Left renal pelvis (tissue), 4 donors: Measurements from ENCODE around the gene HTR6. TPM values are rescaled to one million over a fixed set of nuclear protein-coding genes. Genes with fewer than 3 reads are reported as not detected.

Experiments used
- DNase-seq, 4 donors: peaks; one replicate each; pipeline ENCODE4 v3.0.0-alpha.2; 2013; ENCODE audit warnings: low read depth in 4 of 4, low spot score in 3 of 4
- polyA plus RNA-seq, 4 donors: library from polyadenylated mRNA; unstranded; fragments of 120-200 nt; gene quantifications; one replicate each; pipeline ENCODE4 v1.2.1, GENCODE V29; 2013; ENCODE audit not compliant: insufficient read length in 4 of 4

Gene HTR6
- polyA plus RNA-seq, 4 donors: 1.4 to 2.0 (median 1.6) TPM; not detected in 1

DNA sequence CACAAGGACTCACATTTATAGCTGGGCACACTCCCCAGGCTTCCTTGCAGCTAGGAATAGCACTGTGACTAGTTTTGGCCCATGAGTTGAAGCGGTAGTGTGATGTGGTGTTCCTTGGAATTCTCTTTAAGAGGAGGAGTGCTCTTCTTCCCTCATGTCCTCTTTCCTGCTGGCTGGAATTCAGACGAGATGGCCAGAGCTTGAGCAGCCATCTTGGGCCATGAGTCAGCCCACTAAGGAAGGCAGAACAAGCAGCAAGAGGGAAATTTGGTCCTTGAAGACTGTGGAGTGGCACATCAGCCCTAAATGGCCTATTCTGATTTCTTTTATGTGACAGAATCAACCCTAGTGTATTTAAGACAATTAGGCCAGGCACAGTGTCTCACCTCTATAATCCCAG is 20.0 kb downstream of the HTR6 start:
- no peak for DNase-seq

DNA sequence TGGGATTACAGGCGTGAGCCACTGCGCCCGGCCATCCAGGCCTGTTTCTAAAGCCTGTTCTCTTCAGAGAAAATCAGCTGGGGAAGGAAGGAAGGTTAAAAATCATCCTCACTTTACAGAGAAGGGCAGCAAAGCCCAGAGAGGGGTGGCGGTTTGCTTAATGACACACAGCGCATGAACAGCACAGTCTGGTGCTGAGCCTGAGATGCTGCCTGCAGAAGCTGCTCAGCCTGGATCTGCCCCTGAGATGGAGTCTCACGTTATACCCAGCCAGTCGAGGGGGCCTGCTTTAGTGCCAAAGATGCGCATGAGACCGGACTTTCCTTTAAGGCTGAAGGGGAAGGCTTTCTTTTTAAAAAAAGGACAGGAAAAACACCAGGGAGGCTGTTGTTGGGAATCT is 21.3 kb downstream of the HTR6 start:
- no peak for DNase-seq

DNA sequence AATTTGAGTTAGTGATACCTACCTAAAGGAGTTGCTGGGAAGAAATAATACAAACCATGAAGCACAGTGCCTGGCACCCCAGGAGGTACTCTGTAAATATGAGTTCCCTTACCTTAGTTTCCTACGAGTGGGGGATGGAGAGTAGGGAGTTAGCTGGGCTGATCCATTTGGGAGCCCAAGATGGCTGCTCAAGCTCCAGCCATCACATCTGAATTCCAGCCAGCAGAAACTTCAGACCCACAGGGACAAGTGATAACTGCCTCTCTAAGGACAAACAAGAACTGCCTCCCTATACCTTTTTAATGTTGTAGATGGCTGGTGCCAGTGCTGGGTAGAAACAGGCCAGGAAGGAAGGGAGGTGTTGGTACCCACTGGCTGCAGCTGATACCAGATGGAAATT is 22.7 kb downstream of the HTR6 start:
- DNase-seq: no peak

DNA sequence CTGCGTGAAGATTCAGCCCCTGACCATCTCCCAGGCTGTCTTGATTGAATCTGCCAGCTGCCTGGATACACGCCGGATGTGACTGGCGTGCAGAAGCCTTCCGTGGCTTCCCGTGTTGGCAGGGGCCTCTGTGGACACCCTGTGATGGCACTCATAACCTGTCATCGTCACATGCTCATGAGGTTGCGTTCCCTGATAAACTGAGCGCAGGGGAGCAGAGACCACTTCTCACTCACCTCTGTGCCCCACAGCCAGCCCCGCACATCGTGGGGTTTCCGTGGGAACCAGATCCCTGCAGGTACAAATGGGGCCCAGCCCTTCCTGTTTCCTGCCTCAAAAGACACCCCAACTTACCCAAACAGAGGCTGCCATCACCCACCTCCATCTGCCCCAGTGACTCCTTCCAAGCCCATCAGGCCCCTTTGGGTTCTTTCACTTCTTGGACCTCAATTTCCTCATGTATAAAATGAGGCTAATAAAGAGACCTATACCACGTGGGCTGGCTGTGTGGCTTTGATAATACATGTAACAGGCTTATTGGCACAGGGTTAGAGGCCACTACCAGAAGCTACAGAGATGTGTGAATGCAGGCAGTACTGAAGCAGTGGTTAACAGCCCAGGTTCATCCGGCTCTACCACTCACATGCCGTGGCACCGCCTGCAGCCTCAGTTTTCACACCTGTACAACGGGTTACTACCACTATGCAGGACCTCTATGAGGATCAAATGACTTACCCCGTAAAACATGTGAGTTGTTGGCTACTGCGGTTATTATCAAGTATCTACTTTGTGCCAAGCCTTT is 23.6 kb downstream of the HTR6 start:
- DNase-seq: no peak

DNA sequence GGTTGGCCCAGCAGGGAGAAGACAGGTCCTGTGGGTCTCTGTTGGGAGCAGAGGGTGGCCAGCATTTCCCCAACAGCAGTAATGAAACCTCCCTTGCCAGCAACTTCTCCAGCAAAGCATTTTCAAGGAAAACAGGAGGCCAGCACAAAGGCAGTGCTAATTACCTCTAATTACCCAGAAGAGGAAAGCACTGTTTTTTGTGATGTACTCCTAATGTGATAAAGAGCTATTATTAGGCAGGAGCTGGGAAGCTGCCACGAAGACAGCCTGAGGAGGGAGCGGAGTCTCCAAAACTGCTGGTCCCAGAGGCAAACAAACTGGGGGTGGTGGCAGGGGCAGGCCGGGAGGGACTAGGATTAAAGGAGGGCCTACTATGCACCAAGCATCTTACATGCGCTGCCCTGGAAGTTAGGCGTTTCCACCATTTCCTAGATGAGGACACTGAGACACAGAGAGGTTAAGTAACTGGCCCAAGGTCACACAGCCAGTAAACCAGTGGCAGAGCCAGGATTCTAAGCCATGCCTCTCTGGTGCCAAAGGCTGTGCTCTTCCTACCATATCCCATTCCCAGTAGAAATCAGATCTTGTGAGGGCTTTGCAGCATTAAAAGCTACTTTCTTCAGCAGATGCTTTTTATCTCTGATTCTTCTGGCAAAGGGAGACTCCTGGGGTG is 24.5 kb downstream of the HTR6 start:
- no peak for DNase-seq

DNA sequence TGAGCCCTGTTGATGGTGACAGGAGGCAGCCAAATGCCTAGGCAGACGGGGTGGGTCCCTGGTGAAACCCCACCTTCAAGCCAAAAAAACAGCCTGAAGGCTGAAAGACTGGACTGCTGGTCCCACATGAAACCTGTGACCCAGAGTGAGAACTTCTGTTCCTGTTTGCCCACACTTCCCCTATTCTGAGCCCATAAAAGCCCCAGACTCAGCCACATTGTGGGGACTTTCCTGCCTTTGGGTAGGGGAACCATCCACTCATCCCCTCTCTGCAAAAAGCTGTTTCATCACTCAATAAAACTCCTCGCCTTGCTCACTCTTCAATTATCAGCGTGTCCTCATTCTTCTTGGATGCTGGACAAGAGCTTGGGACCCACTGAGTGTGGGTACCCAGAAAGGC is 25.2 kb downstream of the HTR6 start:
- no peak for DNase-seq

DNA sequence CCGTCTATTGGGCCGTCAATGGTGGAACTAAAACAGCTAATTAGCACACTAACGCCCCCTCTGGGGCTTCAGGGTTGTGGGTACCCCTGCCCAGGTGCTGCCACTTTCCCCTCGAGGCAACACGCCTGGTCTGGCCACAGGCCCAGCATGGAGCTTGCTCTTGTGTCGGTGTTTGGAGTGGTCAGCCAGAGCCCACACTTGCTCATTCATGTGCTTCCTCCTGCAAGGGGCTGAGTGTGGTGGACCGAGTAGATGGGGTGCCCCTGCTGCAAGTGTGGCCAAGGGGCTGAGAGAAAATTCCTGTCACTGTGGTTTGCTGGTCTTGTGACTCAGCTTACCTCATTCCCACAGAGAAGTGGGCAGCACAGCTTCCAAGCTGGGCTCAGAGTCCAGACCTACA is 25.7 kb downstream of the HTR6 start:
- DNase-seq: no peak

DNA sequence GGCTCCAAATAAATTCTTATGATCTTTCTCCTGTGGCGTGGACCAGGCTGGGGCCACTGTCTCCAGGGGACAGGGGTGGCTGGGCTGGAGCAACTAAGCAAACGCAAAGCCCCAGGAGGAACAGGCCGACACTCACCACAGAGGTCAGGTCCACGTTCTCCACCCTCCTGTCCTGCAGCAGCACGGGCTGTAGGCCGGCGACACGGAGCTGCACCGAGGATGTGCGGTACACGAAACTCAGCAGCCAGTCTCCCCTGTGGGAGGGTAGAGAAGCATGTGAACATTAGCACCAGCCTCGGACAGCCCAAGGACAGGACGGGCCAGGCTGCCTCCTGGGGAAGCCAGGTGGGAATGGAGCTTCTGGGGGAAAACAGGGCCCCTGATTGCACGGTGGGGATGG is 29.6 kb downstream of the HTR6 start:
- no peak for DNase-seq

DNA sequence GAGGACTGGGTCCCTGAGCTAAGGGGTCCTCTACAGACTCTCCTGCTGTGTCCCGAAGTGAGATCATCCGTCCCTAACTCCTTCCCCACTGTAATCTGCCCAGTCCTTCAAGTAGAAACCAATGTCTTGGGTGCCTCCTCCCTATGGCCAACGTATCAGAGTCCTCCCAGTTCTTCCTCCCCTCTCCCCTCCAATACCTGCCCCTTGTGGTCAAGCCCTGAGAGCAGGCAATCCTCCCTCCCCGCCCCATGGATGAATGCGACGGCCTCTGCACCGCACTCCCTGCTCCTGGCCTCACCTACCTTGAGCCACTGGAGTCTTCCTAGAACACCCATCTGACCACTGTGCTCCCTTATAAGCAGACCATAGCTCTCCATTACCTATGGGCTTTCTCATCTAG is 31.1 kb downstream of the HTR6 start:
- no peak for DNase-seq

DNA sequence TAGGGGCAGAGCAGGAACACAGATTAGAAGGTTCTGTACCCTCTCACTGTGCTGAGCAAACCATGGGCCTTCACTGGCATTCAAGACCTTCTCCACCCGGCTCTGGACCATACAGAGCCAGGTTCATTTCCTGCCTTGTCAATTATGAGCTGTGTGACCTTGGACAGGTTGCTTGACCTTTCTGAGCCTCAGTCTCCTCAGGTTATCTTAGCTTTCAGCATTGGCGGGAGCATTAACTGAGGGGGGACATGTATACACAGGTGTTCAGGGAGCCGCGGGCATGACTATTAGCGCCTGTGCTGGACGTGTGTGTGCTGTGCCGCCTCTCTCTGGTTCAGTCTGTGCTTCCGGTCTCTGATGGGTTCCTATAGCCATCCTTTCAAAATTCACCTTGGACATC is 32.1 kb downstream of the HTR6 start:
- no peak for DNase-seq

DNA sequence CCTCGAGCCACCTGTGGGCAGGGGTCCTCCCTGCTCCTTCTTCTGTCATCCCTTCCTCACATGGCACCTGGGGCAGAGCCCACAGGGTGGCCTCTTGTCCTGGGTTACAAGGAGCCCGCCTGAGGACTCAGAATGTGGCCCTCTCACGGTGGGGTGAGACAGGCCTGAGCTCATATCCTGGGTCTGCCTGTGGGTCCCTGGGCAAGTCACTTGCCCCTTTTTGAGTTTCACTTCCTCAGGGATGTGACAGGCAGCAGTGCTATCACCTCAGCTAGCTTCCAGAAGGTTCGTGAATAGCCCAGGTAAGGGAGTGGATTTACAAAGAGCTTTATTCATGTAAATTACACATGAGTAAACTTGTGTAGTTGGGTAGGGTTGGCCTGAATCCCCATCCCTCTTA is 33.5 kb downstream of the HTR6 start:
- DNase-seq: no peak

DNA sequence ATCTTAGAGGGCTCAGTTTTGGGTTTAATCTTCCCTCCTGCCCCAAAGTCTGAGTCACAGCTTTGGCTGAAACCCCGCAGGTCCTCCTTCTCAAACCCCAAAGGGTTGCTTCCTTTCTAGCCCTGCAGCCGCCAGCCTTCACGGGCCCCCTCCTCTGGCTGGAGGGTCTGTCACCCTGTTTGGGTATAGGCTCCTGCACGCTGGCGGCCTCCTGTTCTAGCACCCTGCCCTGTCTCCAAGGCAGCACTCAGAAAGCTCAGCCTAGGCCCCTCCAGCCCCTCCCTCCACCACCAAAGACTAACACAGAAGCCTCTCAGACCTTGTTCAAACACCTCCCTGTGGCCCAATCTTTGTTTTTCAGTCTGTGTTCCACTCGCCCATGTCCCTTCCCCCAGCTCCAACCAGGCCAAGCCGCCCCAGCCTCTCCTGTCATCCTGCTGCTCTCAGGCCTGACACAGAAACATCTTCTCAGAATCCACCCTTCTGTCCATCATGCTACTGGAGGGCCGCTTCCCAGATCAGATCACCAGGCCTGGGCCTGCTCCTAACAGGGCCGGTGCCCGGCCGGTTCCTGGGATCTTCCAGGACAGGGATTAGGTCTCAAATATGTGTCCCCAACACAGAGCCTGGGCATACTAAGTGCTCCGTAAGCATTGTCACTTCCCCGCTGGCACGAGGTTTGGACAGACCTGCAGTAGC is 35.6 kb downstream of the HTR6 start:
- DNase-seq: no peak

DNA sequence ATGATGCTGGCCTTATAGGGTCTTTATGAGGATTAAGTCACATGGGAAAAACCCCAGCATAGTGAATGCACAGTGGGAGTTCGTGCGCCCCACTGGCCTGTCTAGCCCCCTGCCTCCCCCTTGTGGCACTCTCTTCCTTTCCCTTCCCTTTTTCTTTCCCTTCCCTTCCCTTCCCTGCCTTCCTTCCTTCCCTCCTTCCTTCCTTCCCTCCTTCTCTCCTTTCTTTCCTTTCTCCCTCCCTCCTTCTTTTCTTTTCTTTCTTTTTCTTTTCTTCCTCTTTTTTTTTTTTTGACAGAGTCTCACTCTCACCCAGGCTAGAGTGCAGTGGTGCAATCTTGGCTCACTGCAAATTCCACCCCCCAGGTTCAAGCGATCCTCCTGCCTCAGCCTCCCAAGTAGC is 38.6 kb downstream of the HTR6 start:
- DNase-seq: no peak

DNA sequence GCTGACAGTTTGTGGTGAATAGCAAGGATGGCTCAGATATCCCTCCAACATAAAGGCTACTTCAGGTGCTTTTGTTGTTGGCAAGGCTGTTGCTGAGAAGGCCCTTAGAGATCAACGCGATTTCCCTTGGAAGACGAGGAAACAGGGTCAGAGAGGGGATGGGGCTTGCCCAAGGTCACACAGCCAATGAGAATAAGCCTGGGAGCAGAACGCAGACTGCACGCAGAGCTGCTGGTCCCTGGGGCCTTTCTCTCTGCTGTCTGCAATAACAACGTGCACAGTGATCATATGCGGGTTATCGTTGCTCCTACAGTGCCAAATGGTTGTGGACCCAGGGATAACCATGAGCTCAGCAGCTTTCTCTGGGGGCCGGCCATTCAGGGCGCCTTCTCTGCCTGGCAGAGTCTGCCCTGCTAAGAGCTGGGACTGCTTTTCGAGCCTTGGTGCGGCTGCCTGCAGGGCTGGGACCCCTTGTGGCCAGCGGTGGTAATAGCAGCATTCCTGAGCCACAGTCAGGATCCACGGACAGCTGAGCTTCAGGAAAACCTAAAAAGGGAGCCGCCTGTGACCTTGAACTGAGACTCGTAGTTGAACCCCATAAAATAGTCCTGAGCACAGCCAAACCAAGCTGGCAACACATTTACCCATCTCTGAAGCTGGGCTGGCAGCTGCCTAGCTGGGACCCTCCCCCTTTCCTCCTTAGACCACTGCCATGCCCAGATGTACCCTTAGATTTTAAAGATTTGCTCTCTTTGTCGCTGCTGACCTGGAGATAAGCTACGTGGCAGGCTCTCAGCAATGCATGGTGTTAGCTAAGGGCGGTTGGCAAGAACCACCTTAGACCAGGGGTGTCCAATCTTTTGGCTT is 39.8 kb downstream of the HTR6 start:
- DNase-seq: peak in 1 of 4 donors; percentile 59

DNA sequence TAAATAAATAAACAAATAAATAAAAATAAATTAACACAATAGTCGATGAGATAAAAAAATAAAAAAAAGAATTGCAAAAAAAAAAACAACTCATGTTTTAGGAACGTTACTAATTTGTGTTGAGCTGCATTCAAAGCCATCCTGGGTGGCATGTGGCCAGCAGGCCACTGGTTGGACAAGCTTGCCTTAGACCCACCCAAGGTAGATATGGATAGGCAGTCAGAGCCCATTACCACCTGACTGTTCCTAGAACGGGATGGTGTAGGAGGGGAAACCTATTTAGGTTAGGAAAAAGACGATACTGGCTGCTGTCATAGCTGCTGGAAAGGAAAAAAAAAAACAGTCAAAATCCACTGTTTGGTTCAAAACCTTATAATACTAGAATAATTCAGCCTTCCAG is 40.8 kb downstream of the HTR6 start:
- no peak for DNase-seq

DNA sequence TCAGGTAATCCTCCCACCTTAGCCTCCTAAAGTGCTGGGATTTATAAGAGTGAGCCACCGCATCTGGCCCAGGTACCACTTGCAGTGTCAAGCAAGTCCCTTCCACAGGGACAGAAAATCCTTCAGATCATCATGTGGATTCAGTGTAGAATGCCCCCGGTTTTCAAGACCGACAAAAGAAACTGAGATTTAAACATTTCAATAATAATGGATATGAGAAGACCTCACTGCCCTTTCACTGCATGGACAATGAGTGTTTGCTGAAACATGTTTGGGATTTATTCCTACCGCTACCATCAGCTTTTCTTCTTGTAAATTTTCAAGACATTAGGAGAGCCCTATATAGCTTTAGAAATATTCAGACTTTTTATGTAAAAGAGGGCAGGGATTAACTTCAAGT is 41.5 kb downstream of the HTR6 start:
- DNase-seq: no peak

DNA sequence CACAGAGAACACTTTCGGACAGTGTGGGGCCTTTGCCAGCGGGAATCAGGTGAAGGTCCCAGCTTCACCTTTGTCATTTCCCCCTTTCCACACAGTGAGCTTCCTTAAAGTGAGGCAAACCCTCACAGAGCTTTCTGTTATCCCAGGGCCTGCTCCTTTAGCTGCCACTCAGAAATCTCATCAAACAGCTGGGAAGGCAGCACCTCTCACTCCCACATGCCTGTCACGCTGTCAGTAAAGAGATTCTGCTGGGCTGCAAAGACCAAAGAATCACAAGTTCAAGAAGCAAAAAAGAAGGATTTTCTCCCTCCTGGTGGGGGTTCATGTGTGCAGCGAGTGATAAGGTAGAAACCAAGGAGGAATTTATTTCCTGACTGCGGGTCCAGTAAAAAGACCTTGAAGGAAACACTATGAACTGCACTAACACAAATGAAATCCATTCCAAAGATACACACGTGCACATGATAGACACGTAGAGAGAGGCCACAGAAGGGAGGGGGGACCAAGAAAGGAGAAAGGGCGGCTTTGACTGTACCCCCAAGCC is 44.0 kb downstream of the HTR6 start:
- no peak for DNase-seq

DNA sequence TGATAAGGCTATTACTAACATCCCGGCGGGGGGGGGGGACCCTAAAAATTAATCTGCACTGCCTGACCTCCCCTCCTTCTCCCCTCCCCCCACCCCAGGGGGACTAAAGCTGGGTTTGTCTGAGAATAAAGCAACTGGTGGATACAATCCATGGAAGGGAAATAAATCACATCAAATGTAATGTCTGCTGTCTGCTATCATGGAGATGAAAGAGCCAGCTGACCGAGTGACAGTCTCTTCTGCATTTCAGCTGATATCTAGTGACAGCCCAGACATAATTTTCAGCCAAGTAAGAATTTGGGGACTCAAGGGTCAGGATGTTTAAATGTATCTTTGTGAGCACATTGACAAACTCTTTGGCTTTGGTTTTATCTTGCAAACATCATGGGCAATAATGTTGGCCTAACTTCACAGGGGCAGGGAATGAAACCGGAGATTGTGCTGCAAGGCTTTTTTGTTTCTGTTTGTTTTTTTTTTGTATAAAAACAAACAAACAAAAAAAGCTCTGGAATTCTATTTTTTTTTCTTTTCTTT is 44.7 kb downstream of the HTR6 start:
- no peak for DNase-seq

DNA sequence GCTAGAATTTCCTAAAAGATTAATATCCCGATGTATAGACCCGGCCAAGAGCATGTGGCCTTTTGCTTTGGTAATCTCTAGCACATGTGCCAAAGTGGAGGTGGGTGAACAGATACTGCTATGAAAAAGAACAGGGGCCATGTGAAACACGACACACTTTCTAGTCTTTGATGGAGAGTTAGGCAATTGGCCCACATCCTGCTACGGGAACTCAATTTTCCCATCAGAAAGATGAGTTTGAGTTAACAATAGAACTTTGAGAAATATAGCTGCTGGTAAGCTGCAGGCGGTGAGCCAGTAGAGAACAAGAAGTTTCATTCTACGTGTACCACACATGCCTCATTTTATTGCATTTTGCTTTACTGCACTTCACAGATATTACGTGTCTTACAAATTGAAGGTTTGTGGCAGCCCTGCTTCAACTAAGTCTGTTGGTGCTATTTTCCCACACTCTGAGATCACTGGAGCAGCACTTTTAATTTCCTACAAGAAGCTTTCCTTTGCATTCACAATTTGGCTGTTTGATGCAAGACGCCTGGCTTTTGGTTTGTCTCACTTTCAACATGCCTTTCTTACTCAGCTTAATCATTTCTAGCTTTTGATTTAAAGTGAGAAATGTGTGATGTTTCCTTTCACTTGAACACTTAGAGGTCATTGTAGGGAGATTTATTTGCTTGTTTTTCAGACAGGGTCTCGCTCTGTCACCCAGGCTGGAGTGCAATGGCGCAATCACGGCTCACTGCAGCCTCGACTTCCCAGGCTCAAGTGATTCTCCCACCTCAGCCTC is 46.3 kb downstream of the HTR6 start:
- DNase-seq: peak in 1 of 4 donors; percentile 64

DNA sequence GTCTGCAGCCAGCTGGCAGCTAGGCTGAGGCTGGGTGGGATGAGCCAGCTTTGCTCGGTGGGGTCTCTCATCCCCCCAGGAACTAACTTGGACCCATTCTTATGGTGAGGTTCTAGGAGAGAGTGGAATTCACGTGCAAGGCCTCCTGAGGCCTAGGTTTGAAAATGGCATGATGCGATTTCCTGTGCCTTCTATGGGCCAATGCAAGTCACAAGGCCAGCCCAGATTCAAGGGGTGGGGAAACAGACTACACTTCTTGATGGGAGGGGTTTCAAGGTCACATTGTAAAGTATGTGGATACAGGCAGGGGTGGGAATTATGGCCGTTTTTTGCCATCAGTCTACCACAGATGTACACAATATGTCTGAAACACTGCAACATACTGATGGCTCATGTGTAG is 48.3 kb downstream of the HTR6 start:
- no peak for DNase-seq
